Peyer's patch (tissue), 4 donors: ENCODE measurements around the gene PARD6B.

ENCODE experiments used
- POLR2A ChIP-seq, 2 donors: fragments of 450-650 bp; IDR thresholded peaks; one replicate each; pipeline ENCODE4 v1.5.1; 2017; ENCODE audit warnings: antibody characterized with exemption in 2 of 2, mild to moderate bottlenecking in 2 of 2, moderate library complexity in 2 of 2
- TF ChIP-seq, protein P1 (sequence below), 6 experiments: fragments of 450-650 bp in 4 of 6; fragments of 200-600 bp in 2 of 6; sonication (generic) in 1 of 6; IDR thresholded peaks; one replicate each; pipeline ENCODE4 v1.5.1; 2017 to 2019; ENCODE audit warnings: antibody characterized with exemption in 6 of 6, mild to moderate bottlenecking in 3 of 6, moderate library complexity in 1 of 6

DNA sequence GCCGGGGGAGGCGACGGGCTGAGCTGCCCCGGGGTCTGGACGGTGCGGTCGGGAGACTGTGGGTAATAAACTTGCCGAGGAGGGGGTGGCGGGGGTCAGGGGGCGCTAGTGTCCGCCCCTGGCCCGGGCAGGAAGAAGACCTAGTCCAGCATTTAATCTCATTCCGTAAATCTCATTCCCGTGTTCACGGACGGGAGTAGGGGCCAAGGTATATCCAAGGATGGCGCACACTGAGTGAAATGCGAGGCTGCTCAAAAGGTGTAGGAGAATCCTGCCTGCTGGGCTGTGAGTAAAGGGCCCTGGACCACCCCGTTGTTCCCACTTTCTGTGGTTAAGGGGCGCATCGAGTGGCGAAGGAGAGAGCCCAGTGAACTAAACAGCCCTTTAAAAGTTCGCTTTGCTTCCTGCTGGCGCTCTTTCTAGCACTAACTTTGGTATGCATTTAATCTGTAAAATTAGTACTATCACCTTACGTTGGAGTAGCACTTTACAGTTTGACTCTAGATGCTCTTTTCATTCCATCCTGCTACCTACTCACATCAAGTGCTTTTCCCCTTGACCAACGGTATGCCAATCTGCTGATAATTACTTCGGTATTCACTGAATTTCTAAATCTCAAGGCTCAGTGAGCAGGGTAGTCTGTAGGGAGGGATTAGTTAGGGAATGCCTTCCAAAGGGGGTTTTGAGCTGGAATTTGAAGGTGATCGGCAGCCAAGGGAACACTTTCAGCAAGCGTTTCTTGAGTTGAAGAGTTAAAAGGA, 730 bp downstream of the PARD6B start:
- TF ChIP-seq, protein P1, sequence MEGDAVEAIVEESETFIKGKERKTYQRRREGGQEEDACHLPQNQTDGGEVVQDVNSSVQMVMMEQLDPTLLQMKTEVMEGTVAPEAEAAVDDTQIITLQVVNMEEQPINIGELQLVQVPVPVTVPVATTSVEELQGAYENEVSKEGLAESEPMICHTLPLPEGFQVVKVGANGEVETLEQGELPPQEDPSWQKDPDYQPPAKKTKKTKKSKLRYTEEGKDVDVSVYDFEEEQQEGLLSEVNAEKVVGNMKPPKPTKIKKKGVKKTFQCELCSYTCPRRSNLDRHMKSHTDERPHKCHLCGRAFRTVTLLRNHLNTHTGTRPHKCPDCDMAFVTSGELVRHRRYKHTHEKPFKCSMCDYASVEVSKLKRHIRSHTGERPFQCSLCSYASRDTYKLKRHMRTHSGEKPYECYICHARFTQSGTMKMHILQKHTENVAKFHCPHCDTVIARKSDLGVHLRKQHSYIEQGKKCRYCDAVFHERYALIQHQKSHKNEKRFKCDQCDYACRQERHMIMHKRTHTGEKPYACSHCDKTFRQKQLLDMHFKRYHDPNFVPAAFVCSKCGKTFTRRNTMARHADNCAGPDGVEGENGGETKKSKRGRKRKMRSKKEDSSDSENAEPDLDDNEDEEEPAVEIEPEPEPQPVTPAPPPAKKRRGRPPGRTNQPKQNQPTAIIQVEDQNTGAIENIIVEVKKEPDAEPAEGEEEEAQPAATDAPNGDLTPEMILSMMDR (IDR thresholded peaks at IDR 0.05), result no peak
- no peak for TF ChIP-seq POLR2A (IDR thresholded peaks at IDR 0.05)
